ENCODE results near the gene SEMA4C.
"Not testable (repeated sequence)": the region's sequence is repeated elsewhere in the genome, so short reads cannot be mapped to it uniquely, and the experiment has no call there.

Gene SEMA4C

DNA sequence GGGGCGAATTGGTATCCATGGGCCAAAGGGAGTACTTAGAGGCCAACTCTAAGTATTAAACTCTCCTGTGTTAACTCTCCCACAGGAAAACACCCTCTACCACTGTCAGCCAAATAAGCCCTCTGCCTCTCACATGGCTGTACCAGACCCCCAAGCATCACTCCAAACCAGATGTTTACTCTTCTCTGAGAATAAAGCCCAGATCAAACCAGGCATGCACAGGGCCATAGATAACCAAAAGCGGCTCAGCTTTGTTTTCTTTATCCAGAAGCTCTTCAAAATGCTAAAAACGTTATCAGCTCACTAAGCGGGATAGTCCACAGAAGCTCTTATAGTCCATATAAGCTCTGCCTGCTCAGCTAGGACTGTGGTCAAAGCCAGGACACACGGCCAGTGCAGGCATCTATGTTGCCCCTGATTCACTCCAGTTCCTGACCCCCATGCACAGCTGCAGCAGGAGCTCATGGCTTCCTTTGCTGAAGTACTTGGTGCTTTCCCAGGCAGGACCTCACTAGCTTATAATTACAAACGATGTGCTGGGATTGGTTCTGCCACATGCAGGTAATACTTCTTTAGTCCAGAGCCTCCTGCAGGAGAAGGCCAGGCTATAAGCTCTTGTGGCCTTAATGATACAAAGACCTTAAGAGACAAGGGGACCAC lies 21.0 kb upstream of the SEMA4C start:
- no peak overlapping the region for H3K4me3 ChIP-seq (ENCODE audit: low read depth, low read length)
- TF ChIP-seq, protein P1, sequence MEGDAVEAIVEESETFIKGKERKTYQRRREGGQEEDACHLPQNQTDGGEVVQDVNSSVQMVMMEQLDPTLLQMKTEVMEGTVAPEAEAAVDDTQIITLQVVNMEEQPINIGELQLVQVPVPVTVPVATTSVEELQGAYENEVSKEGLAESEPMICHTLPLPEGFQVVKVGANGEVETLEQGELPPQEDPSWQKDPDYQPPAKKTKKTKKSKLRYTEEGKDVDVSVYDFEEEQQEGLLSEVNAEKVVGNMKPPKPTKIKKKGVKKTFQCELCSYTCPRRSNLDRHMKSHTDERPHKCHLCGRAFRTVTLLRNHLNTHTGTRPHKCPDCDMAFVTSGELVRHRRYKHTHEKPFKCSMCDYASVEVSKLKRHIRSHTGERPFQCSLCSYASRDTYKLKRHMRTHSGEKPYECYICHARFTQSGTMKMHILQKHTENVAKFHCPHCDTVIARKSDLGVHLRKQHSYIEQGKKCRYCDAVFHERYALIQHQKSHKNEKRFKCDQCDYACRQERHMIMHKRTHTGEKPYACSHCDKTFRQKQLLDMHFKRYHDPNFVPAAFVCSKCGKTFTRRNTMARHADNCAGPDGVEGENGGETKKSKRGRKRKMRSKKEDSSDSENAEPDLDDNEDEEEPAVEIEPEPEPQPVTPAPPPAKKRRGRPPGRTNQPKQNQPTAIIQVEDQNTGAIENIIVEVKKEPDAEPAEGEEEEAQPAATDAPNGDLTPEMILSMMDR (IDR thresholded peaks at IDR 0.05; ENCODE audit: low read depth, low read length) = no peak

DNA sequence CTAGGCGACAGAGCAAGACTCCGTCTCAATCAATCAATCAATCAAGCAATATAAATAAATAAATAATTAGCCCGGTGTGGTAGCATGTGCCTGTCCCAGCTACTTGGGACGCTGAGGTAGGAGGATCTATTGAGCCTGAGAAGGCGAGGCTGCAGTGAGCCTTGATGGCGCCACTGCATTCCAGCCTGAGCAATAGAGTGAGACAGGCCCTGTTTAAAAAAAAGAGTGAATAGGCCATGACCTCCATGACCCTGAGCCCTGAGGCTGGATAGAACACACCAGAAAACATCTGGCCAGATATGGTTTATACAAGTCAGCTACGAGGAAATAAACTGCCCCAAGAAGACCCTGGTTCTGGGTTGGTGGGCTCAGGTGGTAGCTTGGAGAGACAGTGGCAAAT lies 20.4 kb upstream of the SEMA4C start:
- H3K4me3 ChIP-seq (ENCODE audit: low read depth, low read length) = no peak overlapping the region
- TF ChIP-seq, protein P1 (IDR thresholded peaks at IDR 0.05; ENCODE audit: low read depth, low read length) = no peak

DNA sequence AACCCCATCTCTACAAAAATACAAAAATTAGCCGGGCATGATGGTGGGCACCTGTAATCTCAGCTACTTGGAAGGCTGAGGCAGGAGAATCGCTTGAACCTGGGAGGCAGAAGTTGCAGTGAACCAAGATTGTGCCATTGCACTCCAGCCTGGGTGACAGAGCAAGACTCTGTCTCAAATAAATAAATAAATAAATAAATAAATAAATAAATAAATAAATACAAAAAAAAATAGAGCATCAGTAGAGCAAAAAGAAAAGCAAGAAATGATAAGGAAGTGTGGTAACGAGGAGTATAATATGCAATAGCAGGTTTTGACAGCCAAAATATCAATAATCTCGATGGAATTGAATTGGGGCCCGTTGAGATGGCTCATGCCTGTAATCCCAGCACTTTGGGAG lies 19.6 kb upstream of the SEMA4C start:
- H3K4me3 ChIP-seq (ENCODE audit: low read depth, low read length) = not testable (repeated sequence)

DNA sequence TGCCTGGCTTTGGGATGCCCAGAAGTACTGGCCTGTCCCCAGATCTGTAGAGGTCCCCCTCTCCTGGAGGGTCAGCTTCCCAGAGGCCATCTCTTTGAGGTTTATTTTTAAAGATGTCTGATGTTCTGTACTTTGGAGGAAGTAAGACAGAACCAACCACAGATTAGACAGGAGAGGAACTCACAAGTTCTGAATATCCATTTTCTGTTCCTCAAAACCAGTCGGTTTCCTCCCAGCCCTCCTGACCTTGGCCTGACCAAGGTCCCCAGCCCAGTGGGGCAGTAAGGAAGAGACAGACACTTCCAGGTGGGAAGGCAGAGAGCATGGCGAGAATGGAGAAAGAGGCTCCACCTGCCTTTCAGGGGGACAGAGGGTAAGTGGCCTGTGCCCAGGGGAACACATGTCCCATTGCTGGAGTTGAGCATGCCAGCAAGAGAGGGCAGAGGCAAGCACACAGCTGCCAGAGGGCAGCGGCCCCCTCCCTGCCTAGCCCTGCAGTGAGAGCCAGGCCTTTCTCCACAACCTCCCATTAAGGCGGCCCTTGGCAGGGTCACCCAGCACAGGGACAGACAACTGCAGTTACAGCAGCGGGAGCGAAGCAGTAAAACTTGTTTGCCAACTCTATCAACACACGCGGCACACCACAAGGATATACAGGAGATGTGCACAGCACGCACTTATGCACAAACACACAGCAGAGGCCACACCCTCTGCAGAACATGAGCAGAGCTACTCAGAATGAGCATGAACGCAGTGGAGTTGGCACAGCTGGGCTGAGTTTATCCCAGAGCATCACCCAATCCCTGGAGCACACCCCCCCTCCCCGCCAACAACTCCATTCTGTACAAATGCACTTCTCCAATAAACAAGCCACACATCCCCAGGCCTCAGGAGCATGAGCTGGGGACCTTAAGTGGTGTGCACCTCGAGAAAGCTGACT lies 18.5 kb upstream of the SEMA4C start:
- TF ChIP-seq, protein P1 (IDR thresholded peaks at IDR 0.05; ENCODE audit: low read depth, low read length) = no peak

DNA sequence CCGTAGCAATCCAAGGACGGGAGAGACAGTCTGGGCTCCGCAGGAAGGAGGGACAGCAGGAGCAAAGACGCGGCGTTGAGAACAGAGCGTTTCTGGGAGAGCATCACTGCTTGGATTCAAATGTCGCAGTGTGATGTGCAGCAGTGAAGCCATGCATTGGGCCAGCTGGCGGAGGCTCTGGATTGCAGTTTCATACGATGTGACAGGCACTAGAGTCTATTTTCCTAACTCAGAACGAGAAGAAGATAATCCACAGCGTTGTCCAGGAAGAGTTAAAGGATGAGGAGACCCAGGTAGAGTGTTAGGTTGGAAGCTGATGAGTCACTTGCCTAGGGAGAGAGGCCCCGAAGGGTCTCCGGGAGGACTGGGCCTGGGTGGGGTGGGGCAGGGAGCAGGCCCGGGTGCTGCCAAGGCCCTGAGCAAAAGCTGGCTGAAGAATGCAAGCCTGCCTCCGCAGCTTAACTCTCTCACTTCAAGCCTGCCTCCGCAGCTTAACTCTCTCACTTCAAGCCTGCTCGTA lies 17.7 kb upstream of the SEMA4C start:
- TF ChIP-seq, protein P1 (IDR thresholded peaks at IDR 0.05; ENCODE audit: low read depth, low read length) = no peak

More for the DNA sequence above, 18.5 kb upstream of the SEMA4C start:
- no peak overlapping the region for H3K4me3 ChIP-seq (ENCODE audit: low read depth, low read length)

DNA sequence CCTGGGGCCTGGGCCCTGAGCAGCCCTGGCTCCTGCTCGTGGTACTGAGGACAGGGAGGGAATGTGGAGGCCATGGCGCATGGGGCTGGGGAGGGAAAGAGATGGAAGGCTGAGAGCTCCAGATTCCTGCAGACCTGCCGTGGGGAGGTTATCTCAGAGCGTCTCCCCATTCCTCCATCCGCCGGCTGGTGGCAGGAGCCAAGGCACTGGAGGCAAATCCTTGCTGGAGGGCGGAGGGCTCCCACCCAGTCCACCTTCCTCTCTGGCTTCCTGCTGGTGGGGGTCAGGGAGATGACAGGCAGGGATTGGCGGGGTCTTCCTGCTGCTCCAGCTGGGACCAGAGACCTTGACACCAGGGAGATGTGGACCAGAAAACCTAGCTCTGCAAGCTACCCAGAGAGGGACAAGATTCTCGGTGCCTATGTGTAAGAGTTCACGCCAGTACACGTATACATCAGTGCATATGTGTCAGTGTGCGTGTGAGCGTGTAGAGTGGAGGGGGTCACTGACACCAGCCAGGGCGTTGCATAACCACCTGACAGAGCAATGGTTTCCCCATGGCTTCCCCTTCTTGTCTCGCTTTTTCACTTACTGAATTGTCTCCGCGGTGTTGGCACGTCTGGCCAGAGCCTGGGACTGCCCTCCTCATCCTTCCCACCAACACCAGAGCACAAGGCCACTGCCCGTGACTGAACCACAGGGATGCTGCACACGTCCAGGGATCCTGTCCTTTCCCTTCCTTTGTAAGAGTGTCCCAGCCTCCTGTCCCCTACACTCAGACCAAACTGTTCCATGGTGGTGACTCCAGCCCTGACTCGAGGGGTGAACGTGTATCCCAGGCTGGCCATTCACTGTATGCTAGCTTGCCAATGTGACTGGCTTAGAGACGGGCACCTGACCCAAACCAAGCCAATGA lies 15.8 kb upstream of the SEMA4C start:
- TF ChIP-seq, protein P1 (IDR thresholded peaks at IDR 0.05; ENCODE audit: low read depth, low read length) = no peak
- no peak overlapping the region for H3K4me3 ChIP-seq (ENCODE audit: low read depth, low read length)

More for the DNA sequence above, 17.7 kb upstream of the SEMA4C start:
- H3K4me3 ChIP-seq (ENCODE audit: low read depth, low read length) = no peak overlapping the region

Measured in WI38 (cell line).